Measurements from ENCODE around the gene APBA1.

The APBA1 gene

DNA sequence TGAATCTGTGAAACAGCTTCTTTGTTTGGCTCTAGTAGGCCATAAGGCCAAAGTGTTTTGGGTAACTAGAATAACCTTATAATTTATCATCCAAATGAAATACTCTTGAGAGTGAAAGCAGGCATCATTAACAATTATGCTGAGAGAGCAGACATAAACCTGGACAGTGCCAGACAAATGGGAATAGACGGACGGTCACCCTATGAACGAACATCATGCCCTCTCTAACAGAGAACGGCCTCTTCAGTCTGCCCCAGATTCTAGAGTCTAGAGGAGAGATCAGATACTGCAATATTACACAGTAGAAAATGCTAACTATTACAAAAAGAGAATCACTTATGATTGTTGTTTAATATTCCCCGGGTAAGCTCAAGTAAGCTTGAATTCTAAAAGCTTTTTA lies 68.5 kb downstream of the APBA1 start:
- TF ChIP-seq, protein P1, sequence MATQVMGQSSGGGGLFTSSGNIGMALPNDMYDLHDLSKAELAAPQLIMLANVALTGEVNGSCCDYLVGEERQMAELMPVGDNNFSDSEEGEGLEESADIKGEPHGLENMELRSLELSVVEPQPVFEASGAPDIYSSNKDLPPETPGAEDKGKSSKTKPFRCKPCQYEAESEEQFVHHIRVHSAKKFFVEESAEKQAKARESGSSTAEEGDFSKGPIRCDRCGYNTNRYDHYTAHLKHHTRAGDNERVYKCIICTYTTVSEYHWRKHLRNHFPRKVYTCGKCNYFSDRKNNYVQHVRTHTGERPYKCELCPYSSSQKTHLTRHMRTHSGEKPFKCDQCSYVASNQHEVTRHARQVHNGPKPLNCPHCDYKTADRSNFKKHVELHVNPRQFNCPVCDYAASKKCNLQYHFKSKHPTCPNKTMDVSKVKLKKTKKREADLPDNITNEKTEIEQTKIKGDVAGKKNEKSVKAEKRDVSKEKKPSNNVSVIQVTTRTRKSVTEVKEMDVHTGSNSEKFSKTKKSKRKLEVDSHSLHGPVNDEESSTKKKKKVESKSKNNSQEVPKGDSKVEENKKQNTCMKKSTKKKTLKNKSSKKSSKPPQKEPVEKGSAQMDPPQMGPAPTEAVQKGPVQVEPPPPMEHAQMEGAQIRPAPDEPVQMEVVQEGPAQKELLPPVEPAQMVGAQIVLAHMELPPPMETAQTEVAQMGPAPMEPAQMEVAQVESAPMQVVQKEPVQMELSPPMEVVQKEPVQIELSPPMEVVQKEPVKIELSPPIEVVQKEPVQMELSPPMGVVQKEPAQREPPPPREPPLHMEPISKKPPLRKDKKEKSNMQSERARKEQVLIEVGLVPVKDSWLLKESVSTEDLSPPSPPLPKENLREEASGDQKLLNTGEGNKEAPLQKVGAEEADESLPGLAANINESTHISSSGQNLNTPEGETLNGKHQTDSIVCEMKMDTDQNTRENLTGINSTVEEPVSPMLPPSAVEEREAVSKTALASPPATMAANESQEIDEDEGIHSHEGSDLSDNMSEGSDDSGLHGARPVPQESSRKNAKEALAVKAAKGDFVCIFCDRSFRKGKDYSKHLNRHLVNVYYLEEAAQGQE (IDR thresholded peaks at IDR 0.05; ENCODE audit: insufficient read depth in 1 of 2, low read depth in 2 of 2, low read length in 2 of 2), result no peak
- TF ChIP-seq TAF1 (IDR thresholded peaks at IDR 0.05; ENCODE audit: borderline replicate concordance, insufficient read depth, low read length), result no peak
- TF ChIP-seq POLR2AphosphoS5 (IDR thresholded peaks at IDR 0.05; ENCODE audit: low read depth, low read length), result no peak
- no peak for TF ChIP-seq SIN3A (IDR thresholded peaks at IDR 0.05; ENCODE audit: borderline replicate concordance, insufficient read depth, low read length)
- no peak for TF ChIP-seq FOXP2 (optimal IDR thresholded peaks at IDR 0.05; ENCODE audit: borderline replicate concordance, extremely low read depth, extremely low read length, insufficient read depth)

DNA sequence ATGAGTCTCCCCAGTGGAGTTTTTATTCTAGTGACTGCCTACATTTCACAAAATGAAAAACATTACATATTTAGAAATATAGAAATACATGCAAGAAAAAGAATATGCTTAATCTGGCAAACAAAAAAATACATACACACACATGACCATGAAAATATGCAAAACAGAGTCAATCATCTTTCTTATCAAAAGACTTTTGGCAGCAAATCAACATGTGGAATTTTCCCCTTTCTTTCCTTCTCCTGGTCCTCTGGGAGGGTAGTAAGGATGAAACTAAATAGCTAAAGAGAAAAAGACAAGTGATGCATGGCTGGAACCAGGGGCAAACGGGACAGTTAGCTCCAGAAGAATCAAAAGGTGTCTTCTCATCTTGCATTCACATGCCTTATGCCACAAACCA lies 69.4 kb downstream of the APBA1 start:
- TF ChIP-seq, protein P1 (IDR thresholded peaks at IDR 0.05; ENCODE audit: insufficient read depth in 1 of 2, low read depth in 2 of 2, low read length in 2 of 2), result no peak
- no peak for TF ChIP-seq POLR2AphosphoS5 (IDR thresholded peaks at IDR 0.05; ENCODE audit: low read depth, low read length)
- no peak for TF ChIP-seq FOXP2 (optimal IDR thresholded peaks at IDR 0.05; ENCODE audit: borderline replicate concordance, extremely low read depth, extremely low read length, insufficient read depth)
- no peak for TF ChIP-seq TAF1 (IDR thresholded peaks at IDR 0.05; ENCODE audit: borderline replicate concordance, insufficient read depth, low read length)
- TF ChIP-seq SIN3A (IDR thresholded peaks at IDR 0.05; ENCODE audit: borderline replicate concordance, insufficient read depth, low read length), result no peak

DNA sequence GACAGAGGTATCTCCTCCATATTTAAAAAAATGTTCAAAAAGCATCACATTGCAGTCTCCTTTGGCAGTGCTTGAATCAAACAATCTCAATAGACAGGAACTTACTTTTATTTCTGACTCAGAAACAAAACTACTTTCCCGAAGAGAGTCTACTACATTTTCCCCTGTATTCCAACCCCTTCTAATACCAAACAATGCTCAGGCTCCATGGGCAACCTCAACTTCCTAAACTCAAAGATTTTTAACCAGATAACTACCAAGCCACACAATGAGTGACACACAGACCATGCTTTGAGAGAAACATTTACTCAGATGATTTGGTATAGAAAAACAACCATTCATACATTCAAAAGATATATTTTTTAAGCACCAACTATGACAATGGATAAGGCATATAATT lies 70.5 kb downstream of the APBA1 start:
- TF ChIP-seq, protein P1 (IDR thresholded peaks at IDR 0.05; ENCODE audit: insufficient read depth in 1 of 2, low read depth in 2 of 2, low read length in 2 of 2), result no peak
- TF ChIP-seq TAF1 (IDR thresholded peaks at IDR 0.05; ENCODE audit: borderline replicate concordance, insufficient read depth, low read length), result no peak
- no peak for TF ChIP-seq POLR2AphosphoS5 (IDR thresholded peaks at IDR 0.05; ENCODE audit: low read depth, low read length)
- no peak for TF ChIP-seq SIN3A (IDR thresholded peaks at IDR 0.05; ENCODE audit: borderline replicate concordance, insufficient read depth, low read length)
- no peak for TF ChIP-seq FOXP2 (optimal IDR thresholded peaks at IDR 0.05; ENCODE audit: borderline replicate concordance, extremely low read depth, extremely low read length, insufficient read depth)

DNA sequence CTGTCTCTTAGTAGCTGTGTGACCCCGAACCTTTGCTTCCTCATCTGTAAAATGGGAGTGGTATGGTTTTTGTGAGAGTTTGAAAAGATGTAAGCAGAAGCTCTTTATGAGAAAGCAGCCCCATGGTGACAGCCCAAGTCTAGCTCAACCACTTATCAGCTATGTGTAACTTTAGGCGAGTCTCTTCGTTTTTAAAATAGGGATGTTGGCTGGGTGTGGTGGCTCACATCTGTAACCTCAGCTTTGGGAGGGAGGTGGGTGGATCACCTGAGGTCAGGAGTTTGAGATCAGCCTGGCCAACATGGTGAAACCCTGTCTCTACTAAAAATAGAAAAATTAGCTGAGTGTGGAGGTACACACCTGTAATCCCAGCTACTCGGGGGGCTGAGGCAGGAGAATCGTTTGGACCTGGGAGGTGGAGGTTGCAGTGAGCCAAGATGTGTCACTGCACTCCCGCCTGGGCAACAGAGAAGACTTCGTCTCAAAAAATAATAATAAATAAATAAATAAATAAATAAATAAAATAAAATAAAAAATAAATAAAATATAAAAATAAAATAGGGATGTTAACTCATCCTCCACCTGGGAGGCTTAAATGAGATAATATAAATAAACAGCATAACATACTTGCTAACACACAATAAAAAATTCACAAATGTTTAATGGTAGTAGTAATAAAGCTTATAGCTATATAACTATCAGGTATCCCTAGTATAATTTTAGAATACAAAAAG lies 71.7 kb downstream of the APBA1 start:
- TF ChIP-seq SIN3A (IDR thresholded peaks at IDR 0.05; ENCODE audit: borderline replicate concordance, insufficient read depth, low read length) (no peak), POLR2AphosphoS5 (IDR thresholded peaks at IDR 0.05; ENCODE audit: low read depth, low read length) (no peak), TAF1 (IDR thresholded peaks at IDR 0.05; ENCODE audit: borderline replicate concordance, insufficient read depth, low read length) (no peak), FOXP2 (optimal IDR thresholded peaks at IDR 0.05; ENCODE audit: borderline replicate concordance, extremely low read depth, extremely low read length, insufficient read depth) (no peak)
- TF ChIP-seq, protein P1 (IDR thresholded peaks at IDR 0.05; ENCODE audit: insufficient read depth in 1 of 2, low read depth in 2 of 2, low read length in 2 of 2), result no peak

All from PFSK-1 (cell line).